Upper lobe of left lung (tissue), 4 donors: ENCODE data around the gene GLRX2.

Experiments
- POLR2A ChIP-seq, 4 donors: fragments of 450-650 bp; IDR thresholded peaks; one replicate each; pipeline ENCODE4 v1.5.1; 2016 to 2017; ENCODE audit warnings: antibody characterized with exemption in 4 of 4, mild to moderate bottlenecking in 2 of 4
- POLR2AphosphoS5 ChIP-seq, 2 donors: sonication (generic); formaldehyde crosslinking; IDR thresholded peaks; one replicate each; pipeline ENCODE4 v1.5.1; 2017; ENCODE audit warnings: antibody characterized with exemption in 2 of 2
- TF ChIP-seq, protein P1 (sequence below), 6 experiments: fragments of 450-650 bp in 4 of 6; fragments of 200-600 bp in 2 of 6; sonication (generic) in 2 of 6; IDR thresholded peaks; one replicate each; pipeline ENCODE4 v1.5.1; 2016 to 2019; ENCODE audit warnings: antibody characterized with exemption in 6 of 6

DNA sequence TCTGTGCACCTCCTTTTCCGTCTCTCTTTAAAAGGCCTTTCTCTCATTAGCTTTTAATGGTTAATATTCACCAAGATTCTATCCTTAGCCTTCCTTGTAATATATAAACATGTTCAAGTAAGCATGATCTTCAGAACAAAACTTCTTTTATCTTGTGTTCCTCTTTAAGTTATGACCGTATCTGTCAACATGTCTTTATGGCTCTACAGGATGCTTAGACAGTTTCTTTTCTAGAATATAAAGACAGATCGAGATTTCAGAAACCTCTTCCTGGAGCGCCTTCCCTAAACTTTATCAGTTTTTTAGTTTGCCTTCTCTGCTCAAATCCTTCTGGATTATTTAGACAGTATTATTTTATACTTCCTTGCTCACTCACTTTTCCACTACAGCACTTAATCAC lies 38.6 kb downstream of the GLRX2 start:
- no peak for TF ChIP-seq POLR2A (IDR thresholded peaks at IDR 0.05)
- TF ChIP-seq, protein P1, sequence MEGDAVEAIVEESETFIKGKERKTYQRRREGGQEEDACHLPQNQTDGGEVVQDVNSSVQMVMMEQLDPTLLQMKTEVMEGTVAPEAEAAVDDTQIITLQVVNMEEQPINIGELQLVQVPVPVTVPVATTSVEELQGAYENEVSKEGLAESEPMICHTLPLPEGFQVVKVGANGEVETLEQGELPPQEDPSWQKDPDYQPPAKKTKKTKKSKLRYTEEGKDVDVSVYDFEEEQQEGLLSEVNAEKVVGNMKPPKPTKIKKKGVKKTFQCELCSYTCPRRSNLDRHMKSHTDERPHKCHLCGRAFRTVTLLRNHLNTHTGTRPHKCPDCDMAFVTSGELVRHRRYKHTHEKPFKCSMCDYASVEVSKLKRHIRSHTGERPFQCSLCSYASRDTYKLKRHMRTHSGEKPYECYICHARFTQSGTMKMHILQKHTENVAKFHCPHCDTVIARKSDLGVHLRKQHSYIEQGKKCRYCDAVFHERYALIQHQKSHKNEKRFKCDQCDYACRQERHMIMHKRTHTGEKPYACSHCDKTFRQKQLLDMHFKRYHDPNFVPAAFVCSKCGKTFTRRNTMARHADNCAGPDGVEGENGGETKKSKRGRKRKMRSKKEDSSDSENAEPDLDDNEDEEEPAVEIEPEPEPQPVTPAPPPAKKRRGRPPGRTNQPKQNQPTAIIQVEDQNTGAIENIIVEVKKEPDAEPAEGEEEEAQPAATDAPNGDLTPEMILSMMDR (IDR thresholded peaks at IDR 0.05): no peak
- no peak for TF ChIP-seq POLR2AphosphoS5 (IDR thresholded peaks at IDR 0.05)
